ENCODE data around the gene OR2AG1.

Gene OR2AG1

GRCh38 chr11:6782720-6783119 lies at the start of gene OR2AG1:
Gene OR2AG1, plus strand, starts transcription at chr11:6783020. Its CDS starts 2,018 bp downstream, at chr11:6785038.
- TF ChIP-seq CTCF (IDR thresholded peaks at IDR 0.05; ENCODE audit: borderline replicate concordance, insufficient read depth, low read depth, low read length): no peak
- no peak within 1 kb of the TSS for H3K4me3 ChIP-seq (ENCODE audit: low read depth, low read length)

- TF ChIP-seq CTCF (IDR thresholded peaks at IDR 0.05; ENCODE audit: borderline replicate concordance, insufficient read depth, low read depth, low read length): no peak
- H3K4me3 ChIP-seq (ENCODE audit: low read depth, low read length): no peak overlapping the region
Measured at GRCh38 chr11:6733326-6734275, 49.2 kb upstream of the OR2AG1 start.

- no peak for TF ChIP-seq CTCF (IDR thresholded peaks at IDR 0.05; ENCODE audit: borderline replicate concordance, insufficient read depth, low read depth, low read length)
- no peak overlapping the region for H3K4me3 ChIP-seq (ENCODE audit: low read depth, low read length)
Measured at GRCh38 chr11:6734616-6735015, 48.2 kb upstream of the OR2AG1 start.

GRCh38 chr11:6735306-6735705 lies 47.5 kb upstream of the OR2AG1 start:
- no peak overlapping the region for H3K4me3 ChIP-seq (ENCODE audit: low read depth, low read length)
- TF ChIP-seq CTCF (IDR thresholded peaks at IDR 0.05; ENCODE audit: borderline replicate concordance, insufficient read depth, low read depth, low read length): no peak

GRCh38 chr11:6736495-6737121 lies 46.2 kb upstream of the OR2AG1 start:
- no peak overlapping the region for H3K4me3 ChIP-seq (ENCODE audit: low read depth, low read length)
- TF ChIP-seq CTCF (IDR thresholded peaks at IDR 0.05; ENCODE audit: borderline replicate concordance, insufficient read depth, low read depth, low read length): no peak

GRCh38 chr11:6737872-6738466 lies 44.9 kb upstream of the OR2AG1 start:
- peak; percentile 61; the same call in 1 of the 2 replicates for TF ChIP-seq CTCF (IDR thresholded peaks at IDR 0.05; ENCODE audit: borderline replicate concordance, insufficient read depth, low read depth, low read length)
- no peak overlapping the region for H3K4me3 ChIP-seq (ENCODE audit: low read depth, low read length)

All from GM12875 (cell line).